NCI-H1436 (cell line): ENCODE data around the gene CPT1A.
"Not testable (repeated sequence)": the region's sequence is repeated elsewhere in the genome, so short reads cannot be mapped to it uniquely, and the experiment has no call there.

ENCODE experiments used
- DNase-seq: peaks from one replicate; lab custom pipeline; 2025; lab: John Stamatoyannopoulos, UW

Gene CPT1A

GRCh38 chr11:68841718-68842426 is at the start of gene CPT1A:
CPT1A (minus strand) TSS chr11:68841916; CDS start chr11:68815474, 26,442 bp downstream.
- DNase-seq: no peak

GRCh38 chr11:68890490-68891231 is 48.9 kb upstream of the CPT1A start:
- no peak for DNase-seq

- DNase-seq: no peak
Measured at GRCh38 chr11:68889948-68890446, 48.3 kb upstream of the CPT1A start.

- DNase-seq: not testable (repeated sequence)
Measured at GRCh38 chr11:68884827-68885226, 43.1 kb upstream of the CPT1A start.

- no peak for DNase-seq
Measured at GRCh38 chr11:68882391-68882790, 40.7 kb upstream of the CPT1A start.

GRCh38 chr11:68881320-68881719 is 39.6 kb upstream of the CPT1A start:
- no peak for DNase-seq

GRCh38 chr11:68880851-68881250 is 39.1 kb upstream of the CPT1A start:
- no peak for DNase-seq

- DNase-seq: no peak
Measured at GRCh38 chr11:68878022-68878421, 36.3 kb upstream of the CPT1A start.

DNA sequence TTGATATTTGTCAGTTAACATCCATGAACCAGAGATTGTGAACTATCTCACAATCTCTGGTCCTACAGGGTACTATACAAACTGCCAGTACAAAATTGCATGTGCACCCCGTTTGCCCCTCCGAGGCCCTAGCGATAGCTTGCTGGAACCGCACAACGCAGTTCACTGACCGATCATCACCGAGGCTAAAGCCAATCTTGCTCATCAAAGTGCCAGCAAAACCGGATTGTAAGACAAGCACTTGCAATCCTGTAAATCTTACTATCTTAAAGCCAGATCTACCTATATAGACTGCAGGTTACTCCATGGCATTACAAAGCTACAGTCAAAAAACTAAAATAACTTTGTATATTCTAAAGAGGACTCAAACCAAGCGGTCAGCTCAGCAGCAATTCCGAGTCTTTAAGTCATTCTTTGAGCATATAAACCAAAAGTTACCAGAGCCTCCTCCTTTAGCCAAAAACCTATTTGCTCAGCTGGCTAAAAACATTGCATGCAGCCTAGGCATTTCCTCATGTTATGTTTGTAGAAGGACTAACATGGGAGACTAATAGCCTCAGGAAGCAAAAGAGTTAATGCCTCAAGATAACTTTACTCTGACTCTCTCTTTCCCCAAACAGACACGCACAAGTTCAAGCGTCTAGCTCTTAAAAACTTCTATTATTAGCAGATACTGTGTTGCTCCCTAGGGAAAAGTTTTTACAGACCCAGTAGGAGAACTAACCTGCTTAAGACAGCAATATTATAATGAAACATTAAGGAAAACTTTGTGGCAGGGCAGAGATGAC is 30.7 kb upstream of the CPT1A start:
- no peak for DNase-seq

- no peak for DNase-seq
Measured at GRCh38 chr11:68870470-68870869, 28.8 kb upstream of the CPT1A start.

DNA sequence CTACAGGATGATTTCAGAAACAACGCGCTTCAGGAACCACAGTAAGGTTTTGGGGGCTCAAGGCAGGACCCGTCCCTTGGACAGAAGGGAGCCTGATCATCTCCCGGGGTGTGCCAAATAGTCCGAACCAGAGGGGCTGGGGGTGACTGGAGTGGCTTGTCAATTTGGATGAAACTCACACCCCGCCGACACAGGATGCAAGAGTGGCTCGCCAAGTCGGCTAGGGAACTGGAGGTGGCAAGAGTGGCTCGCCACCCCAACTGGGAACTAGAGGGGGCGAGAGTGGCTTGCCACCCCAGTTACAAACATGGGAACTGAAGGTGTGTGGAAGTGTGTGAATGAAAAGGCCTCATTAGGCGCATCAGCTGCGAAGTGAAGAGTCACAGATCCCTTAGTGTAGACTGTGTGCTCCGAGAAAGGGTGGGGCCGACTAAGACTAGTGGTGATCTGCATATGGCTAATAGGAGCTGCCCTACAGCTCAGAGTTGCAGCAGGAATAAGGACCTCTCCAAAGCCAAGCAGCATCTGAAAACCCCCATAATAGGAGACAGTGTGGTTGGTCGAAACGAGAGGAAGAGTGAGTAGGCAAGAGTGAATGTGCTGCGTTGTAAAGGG is 26.6 kb upstream of the CPT1A start:
- no peak for DNase-seq

- DNase-seq: no peak
Measured at GRCh38 chr11:68867066-68867465, 25.4 kb upstream of the CPT1A start.

DNA sequence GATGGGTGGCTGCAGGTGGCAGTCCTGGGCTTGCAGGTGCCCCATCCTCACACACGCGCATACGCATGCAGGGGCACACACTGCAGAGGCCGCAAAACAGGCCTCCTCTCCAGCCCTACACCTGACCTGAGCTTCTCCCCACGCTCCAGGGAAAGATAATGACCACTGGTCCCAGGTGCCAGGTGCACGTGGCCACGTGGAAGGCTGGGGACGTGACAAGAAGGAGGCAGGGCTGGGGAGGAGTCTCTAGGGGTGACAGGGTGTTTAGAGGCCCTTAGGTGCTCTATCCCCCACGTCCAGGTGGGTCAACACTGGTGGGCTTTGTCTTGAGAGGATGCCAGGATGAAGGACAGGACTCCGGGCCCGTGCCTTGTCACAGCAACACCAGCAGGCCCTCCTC is 23.5 kb upstream of the CPT1A start:
- no peak for DNase-seq

GRCh38 chr11:68863553-68864265 is 22.0 kb upstream of the CPT1A start:
- no peak for DNase-seq

GRCh38 chr11:68862421-68862820 is 20.7 kb upstream of the CPT1A start:
- no peak for DNase-seq

DNA sequence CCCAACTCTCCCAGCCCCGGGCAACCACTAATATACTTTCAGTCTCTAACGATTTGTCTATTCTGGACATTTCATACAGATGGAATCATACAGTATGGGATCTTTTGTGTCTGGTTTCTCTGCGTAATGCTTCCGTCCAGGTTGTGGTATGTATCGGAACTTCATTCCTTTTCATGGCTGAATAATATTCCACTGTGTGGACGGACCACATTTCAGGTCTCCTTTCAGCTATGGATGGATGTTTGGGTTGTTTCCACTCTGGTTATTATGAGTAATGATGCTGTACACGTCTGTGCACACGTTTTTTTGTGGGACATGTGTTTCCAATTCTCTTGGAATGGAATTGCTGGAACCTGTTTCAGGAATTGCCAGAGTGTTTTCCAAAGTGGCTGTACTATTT is 17.4 kb upstream of the CPT1A start:
- DNase-seq: no peak

- no peak for DNase-seq
Measured at GRCh38 chr11:68857037-68857586, 15.4 kb upstream of the CPT1A start.

GRCh38 chr11:68856425-68857030 is 14.8 kb upstream of the CPT1A start:
- not testable (repeated sequence) for DNase-seq

DNA sequence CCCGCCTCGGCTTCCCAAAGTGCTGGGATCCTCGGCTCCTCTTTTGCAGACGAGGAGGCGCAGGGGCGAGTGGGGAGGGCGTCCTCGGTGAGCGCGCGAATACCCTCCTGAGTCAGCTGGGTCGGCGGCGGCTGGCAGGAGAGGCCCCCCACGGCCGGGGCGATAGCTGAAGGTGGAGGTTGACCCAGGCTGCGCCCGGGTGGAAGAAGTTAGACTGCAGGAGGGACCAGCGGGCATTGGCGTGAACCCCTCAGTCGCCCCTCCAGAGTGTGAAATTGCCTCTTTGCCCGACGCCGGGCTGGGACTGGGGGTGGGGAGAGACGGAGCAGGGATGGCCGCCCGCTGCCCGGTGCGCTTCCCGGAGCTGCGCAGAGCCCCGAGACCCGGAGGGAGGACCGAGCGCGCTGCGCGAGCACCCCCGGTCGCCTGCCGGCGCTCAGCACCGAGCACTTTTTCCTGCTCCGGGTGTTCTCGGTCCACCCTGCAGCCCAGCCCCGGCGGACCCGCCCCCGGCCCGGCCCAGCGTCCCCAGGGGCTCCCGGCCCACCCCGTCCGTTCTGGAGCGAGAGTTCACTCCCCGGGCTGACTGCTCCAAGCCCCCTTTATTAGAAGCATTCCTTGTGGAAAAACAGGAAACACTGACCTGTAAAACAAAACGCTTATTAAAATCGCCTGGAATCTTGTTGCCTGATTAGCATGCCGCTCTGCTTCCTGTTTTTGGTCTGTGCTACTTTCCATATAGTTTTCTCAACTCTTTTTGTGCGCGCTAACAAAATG is 13.7 kb upstream of the CPT1A start:
- DNase-seq: no peak
